Stimulated activated CD8-positive, alpha-beta memory T cell treated with anti-CD3 and anti-CD28 coated beads, Interleukin-2, amount 100 ng/mL, for 1 hour (primary cell): ENCODE measurements around the gene NRDC.
"Not testable (repeated sequence)": the region's sequence is repeated elsewhere in the genome, so short reads cannot be mapped to it uniquely, and the experiment has no call there.

Source experiments
- DNase-seq, 2 donors: peaks; one replicate each; pipeline ENCODE4 v3.0.0-alpha.2; 2020; ENCODE audit warnings: low read depth in 2 of 2

NRDC gene

DNA sequence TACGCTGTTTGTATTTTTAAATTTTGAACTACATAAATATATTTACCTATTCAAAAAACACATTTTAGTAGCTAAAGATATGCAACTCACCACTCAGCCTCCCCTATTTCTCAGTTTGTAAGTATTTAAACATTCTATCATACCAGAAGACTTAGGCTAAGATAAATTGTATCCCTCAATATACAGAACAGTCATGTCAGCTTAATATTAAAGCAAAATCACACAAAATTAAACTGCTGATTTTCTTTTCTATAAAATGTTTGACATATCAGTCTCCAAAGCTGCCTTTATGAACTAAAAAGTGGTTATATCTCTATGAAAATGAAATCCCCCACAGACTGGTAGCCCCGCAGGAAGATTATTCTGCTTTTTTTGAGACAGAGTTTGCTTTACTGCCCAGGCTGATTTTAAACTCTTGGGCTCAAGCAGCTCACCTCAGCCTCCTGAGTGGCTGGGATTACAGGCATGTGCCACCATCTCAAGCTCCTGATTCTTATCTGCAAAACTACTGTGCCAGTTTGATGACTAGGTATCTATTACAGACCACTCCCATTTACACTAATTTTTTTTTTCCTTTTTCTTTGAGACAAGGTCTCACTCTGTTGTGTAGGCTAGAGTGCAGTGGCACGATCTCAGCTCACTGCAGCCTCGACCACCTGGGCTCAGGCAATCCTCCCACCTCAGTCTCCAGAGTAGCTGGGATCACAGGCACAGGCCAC lies 37.6 kb downstream of the NRDC start:
- no peak for DNase-seq

DNA sequence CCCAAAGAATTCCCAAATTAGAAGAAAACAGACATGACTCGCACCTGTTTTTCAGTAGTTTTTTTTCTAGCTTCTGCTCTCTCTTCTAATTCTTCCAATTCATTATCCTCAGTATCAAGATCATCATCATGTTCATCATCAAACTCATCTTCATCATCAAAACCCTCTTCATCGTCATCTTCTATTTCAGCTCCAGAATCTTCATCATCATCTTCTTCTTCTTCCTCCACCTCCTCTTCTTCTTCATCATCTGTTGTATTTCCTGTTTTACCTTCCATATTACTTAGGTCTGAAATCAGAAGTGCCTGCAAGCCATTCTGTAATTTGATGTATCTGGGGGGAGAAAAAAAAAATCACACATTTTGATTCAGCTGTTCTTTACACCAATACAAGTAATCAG lies 38.3 kb downstream of the NRDC start:
- DNase-seq: no peak

DNA sequence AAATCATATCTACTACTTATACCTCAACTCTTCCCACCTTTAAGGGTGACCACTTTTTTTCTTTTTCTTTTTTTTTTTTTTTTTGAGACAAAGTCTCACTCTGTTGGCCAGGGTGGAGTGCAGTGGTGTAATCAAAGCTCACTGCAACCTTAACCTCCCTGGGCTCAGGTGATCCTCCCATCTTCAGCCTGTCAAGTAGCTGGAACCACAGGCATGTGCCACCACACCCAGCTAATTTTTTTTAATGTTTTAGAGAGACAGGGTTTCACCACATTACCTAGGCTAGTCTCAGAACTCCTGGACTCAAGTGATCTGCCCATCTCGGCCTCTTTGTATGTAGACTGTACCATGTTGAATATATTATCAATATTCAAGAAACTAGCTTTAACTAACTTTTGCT lies 39.4 kb downstream of the NRDC start:
- DNase-seq: no peak

DNA sequence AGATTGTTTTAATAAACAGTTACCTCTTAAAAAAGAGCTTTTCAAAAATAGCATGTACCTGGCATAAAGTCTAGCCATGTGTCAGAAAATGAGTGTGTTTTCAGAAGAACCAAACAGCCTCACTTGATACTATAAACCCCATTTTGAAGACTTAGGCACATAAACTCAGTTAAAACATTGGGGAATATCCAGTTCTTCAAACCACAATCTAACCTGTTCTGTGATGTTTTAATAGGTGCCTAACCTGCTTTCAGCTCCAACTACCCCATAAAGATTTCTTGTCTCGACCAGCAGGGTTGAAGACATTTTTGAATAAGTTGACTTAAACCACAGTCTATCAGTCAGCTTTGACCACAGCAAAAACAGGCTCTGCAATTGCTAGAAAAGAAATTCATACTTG lies 41.3 kb downstream of the NRDC start:
- no peak for DNase-seq

DNA sequence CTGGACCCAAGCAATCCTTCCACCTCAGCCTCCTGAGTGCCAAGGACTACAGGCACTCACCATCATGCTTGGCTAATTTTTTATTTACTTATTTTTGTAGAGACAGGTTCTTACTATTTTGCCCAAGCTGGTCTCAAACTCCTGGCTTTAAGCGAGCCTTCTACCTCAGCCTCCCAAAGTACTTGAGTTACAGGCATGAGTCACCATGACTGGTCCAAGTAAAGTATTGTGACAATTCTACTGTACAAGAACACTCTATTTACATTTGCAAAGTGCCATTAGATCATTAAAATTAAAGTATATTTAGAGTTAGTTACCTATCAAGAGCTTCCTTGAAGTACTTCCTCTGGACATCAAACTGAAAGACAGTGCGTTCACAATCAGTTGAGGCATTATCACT lies 44.8 kb downstream of the NRDC start:
- DNase-seq: no peak

DNA sequence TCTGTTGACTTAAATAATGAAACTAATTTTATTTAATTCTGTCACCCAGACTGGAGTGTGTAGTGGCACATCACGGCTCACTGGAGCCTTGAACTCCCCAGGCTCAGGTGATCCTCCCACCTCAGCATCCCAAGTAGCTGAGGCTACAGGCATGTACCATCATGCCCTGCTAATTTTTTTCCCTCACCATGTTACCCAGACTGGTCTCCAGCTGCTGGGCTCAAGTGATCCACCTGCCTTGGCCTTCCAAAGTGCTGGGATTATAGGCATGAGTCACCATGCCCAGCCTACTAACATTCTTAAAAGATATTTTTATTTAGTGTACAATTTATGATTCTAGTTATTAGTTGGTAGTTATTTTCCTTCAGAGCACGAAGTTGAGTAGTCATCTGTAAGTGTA lies 49.5 kb downstream of the NRDC start:
- no peak for DNase-seq

DNA sequence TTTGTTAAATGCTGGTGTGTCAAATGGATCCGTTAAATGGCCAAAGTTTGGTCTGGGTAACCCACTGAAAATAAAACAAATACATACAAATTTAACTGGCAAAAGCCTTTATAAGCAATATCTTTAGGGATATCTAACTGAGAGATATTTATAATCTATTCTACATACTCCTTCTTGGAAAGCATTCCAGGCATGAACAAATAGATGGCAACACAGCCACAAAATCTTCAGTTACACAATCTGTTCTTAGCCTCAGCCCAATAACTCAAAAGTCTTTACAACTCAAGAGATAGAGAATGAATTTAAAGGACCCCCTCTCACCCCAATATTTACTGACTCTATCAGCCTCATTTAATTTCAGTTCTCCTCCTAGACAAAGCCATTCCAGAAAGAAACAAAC lies 58.7 kb downstream of the NRDC start:
- DNase-seq: no peak

DNA sequence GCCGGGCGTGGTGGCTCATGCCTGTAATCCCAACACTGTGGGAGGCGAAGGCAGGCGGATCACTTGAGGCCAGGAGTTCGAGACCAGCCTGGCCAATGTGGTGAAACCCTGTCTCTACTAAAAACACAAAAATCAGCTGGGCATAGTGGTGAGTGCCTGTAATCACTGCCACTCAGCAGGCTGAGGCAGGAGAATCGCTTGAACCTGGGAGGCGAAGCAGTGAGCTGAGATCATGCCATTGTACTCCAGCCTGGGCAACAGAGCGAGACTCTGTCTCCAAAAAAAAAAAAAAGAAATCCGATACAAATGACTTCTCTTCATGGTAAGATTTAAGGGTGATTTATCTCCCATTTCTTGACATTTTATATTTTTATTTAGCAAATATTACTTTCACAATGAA lies 59.5 kb downstream of the NRDC start:
- DNase-seq: not testable (repeated sequence)

DNA sequence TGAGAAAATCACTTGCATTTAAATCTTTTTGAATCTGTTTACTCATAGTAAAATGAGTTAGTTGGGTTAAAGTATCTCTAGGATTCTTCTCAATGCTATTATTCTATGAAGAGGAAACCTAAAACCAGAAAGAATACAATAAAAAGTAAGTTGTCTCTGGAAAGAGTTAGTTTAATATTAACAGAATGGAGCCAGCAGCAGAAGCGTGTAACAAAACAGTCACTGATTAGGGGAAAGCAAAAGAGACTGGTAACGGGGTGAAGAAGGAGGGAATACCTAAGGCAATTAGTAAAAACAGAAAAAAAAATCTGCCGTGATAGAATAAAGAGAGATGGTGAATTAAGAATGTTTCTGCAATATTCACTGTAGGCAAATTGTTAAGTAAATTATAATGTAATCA lies 60.0 kb downstream of the NRDC start:
- no peak for DNase-seq

DNA sequence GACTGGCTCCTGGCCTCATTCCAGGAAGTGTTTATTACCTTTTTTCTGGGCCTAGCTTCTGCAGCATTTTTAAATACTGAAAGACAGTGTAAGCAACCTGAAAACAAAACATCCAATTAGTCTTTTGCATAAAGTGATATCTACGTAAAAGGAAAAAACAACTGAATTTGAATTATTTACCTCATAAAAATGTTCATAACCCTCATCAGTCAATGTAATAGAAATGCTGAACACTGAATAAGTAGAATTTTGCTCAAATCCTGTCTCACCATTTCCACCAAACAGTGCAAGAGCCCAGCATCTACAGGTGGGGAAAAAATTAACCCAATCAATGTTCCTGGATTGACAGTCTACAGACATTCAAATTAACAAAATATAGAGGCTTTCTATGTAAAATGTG lies 64.0 kb downstream of the NRDC start:
- no peak for DNase-seq

DNA sequence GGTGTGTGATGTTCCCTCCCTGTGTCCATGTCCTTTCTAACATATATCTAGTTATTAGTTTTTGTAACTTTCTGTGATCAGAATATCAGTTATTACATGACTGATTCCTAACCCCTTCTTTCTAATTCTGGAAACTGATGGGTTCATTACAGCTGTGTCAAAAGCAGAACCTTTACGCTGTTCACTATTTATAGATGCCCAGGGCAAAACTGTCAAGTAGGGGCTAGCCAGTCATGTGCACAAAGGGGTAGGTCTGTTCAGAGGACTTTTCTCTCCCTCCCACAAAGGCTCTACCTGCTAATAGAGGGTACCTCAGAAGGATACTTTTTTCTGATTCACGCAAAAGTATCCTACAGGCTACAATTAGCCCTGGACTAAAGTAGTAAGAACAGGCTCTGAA lies 79.2 kb downstream of the NRDC start:
- no peak for DNase-seq

DNA sequence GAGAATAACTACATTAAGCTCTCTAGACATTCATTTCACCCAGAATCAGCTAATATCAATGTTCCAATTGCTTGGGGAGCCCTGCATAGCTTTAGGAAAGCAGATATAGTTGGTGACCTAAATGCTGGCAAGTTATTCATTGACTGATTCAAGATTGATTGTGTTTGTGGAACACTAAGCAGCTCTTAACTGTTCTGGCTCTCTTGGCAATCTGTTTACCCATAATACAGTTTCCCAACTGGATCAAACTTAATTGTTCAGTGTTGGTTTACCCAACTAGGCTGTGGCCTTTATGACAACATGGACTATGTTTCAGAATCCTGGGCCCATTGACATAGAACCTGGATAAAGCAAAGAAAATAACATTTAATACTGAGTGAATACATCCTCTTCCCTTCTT lies 83.7 kb downstream of the NRDC start:
- DNase-seq: no peak

DNA sequence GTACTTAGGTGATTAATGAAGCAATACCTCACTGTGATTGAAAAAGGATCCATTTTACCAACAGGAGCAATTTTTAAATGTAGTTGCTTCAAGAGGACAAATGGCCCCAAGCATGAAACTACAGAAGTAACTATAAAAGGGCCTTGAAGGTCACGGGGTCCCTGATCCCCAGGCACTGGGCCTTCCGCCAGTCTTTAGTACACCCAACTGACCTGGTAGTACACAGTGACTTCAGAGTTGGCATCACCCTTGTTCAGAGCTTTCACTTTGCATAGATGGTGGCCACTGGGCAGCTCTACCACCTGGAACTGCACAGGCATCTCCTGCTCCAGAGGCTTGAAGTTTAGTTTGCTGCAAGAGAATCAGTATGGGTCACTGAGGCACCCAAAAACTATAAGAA lies 84.3 kb downstream of the NRDC start:
- DNase-seq: no peak

DNA sequence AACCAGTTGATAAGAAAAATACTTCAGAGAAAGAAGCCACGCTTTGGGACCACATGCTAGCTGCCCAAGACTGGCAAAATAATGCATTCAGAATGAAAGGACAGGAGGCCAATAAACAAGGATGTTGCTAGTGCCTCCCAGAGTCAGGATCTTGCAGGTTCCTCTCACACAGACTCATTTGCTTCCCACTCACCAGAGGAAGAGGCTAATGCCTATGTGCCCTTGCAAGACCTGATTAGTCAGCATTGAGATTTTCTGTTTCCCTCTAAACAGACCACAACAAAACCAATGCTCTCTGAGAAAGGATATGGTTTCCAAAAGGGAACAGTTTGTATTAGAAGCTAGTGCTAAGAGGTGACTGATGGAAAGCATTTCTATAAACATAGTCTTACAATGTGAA lies 85.7 kb downstream of the NRDC start:
- DNase-seq: no peak

DNA sequence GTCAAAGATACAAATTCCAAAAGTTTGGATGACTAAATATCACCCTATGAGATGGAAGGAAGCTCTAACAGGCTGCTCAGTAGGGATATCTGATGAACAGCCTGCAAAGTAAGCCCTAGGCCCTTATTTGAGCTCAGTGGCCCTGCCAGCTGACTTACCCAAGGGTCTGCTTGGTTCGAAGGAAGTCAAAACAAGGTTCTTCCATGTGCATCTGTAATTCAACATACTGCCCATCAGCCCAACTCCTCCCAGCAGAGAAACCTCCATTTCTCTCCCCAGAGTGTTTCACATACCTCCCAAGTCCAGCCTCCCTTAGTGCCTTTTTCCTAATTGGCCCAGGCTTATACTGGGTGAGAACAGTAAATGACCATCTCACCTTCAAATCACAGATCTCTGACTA lies 86.6 kb downstream of the NRDC start:
- no peak for DNase-seq

DNA sequence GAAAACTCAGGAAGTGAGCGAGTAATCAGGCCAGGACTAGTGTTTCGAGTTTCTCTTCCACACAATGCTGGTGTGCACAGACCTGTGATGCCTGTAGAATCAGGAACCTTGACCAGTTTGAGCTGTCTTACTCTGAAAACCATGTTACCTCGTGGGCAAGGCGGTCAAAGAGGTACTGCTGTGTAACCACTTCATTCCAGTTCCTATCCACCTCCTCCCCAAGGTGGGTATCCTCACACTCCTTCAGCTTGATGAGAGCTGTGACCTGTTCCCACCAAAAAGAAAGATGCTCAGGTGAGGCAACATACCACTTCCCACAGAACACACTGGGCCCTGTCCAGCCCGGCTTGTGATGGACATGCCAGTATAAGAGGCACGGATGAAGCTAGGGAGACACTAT lies 88.1 kb downstream of the NRDC start:
- DNase-seq: no peak

DNA sequence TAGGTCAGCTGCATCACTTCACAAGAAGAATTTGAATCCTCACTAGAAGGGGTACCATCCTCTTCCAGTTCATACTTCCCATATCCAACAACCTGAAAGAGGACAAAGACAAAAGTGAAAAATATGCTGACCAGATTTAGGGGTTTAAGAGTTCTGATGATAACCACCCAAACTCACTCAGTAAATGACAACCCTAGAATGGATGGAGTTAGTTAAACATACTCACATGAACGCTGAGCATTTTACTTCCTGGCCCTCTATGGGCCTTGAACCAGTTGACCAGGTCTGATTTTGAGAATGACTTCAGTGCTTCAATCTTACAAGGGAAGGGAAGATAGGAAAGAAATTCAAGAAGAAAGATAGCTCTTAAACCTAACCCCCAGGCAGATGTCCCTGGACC lies 89.2 kb downstream of the NRDC start:
- DNase-seq: no peak

DNA sequence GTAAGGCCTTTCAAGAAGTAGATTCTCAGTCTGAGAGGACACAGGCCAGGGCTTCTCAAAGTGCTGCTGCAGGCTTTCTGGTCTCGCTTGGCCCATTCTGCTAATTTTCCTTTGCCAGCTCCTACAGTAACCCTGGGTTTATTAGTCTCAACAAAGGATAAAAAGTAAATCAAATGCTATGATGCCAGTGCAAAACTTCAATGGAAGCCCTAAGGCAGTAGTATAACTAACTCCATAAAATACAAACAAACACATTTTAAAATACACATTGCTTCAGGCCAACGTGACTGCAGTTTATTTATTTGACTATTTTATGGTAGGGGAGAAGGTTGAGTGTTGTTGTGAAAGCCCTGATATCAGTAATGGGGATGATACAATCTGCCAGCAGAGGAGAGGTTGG lies 89.6 kb downstream of the NRDC start:
- DNase-seq: no peak

DNA sequence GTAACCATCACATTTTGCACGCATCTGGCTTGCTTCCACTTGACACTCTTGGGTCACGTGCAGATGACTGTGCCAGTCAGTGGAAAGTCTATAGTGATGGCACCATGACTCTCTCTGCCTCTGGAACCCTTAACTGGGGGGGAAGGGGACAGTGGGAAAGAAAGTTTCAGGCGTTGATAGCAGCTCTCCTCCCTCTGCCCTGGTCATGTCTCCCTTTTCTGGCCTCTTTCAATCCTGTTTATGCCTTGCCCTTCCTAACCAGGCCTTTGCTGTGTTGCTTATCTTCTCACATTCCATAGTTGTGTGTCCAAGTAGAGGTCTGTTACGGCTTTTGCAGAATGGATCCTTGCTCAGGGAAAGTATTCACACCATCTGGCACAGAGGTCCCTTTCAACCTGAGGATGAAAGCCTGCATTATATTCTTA lies 93.5 kb downstream of the NRDC start:
- no peak for DNase-seq

DNA sequence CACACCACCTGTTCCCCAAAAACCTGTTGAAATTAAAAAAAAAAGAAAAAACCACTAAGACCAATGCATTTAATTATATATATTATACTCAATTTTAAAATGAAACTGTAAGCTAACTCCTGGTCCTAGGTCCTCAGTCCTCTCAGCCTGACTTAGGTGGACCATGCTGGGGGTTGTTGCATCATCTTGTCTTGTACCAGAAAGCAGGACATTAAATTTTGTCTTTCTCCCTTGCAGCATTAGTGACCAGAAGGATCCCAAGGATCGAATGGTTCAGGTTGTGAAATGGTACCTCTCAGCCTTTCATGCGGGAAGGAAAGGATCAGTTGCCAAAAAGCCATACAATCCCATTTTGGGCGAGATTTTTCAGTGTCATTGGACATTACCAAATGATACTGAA lies 97.6 kb downstream of the NRDC start:
- DNase-seq: no peak

DNA sequence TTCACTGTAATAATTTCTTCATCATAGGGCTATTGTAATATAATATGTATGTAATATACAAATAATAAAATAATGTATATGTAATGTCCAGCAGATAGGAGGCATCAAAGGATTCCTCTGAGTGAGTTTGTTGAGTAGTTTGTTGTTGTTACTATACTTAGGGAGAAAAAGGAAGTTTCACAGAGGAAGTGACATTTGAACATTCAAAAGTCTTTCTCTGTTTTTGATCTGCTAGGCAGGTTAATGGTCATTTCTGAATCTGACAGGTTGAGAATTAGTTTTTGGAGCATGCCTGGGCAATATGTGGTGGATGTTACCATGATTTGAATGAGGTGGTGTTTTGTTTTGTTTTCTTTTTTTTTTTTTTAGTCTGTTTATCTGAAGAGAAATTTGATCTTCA lies 102.1 kb downstream of the NRDC start:
- no peak for DNase-seq

DNA sequence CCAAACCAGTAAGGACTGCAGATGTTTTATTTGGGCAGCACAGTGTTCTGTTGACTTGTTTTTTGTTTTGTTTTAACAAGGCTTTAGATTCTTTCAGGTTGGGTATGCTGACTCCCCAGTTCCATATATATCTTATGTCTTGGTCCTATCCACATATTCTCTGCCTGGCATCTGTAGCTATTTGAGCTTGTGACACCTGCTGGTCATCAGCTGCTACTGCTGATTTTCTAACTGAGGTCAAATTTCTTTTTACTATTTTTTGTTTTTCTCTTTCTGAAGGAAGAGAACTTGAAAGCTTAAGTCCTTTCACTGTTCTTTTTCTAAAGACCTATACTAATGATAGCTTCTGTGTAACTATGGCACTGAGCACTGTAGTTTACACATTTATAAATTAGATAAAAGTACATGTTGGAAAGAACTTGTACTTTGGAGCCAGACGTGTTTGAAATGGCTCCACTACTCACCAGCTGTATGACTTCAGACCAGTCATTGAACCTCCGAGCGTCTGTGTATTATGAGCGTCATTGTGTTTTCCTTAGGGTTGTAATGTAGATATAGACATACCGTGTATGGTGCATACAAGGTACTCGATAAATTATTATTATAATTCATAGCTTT lies 109.4 kb downstream of the NRDC start:
- DNase-seq: no peak

DNA sequence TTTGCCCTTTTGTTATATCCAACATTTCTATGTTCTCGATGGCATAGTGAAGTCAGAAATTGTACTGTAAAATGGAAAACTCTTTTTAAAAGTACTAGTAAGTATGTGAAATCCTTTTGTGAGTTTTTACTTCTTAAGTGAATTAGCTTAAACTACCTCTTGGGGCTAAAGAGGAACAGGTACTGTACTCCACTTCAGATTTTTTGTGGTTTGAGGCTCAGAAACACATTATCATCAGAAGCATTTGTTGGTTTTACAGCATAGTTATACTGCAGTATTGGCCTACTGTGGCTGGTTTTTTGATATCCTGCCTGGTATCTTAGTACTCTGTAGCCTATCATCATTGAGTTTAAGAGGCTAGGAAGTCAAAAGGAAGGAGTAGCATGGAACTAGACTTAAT lies 117.2 kb downstream of the NRDC start:
- no peak for DNase-seq

DNA sequence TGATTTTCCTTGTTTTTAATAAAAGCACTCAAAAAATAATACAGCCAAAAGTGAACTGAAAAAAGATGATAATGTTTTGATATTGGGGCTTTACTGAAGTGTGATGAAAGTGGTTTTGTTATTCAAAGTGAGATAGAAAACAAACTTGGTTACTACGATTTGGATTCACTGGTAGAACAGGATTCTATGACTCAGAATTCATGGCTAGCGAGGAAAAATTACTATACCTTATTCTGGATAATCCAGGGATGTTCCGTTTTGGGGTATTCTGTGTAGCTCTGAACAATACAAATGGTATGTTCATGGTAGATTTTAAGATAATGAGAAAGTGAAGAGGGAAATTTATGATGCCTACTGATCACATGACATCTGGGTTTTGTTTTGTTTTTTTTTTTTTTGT lies 117.7 kb downstream of the NRDC start:
- DNase-seq: no peak
